SK-N-SH (cell line): Measurements from ENCODE around the gene EXOC4. TPM values are rescaled to one million over a fixed set of nuclear protein-coding genes. Genes with fewer than 3 reads are reported as not detected.

Experiments
- CTCF ChIA-PET: fragments of 300-600, 350-600 bp; formaldehyde crosslinking; extraction: SDS; loops from one replicate; lab custom pipeline; 2021; lab: Yijun Ruan, JAX
- POLR2A ChIA-PET: fragments of 350-600 bp; sonication (Branson Sonifier 250); formaldehyde crosslinking; extraction: SDS; loops from one replicate; lab custom pipeline; 2020; ENCODE audit warnings: antibody characterized with exemption, inconsistent platforms; lab: Yijun Ruan, JAX
- DNase-seq: peaks from one replicate; pipeline ENCODE4 v3.0.0; 2012
- H2AFZ ChIP-seq: fragments of 200-600 bp; sonication (generic); 2 replicates; pipeline ENCODE4 v1.8.1; 2016; ENCODE audit warnings: antibody characterized with exemption, mild to moderate bottlenecking, low read depth
- H3F3A ChIP-seq: fragments of 200-600 bp; sonication (generic); replicated peaks from 2 replicates; pipeline ENCODE3; 2016; ENCODE audit warnings: antibody characterized with exemption, mild to moderate bottlenecking; ENCODE audit not compliant: insufficient read depth
- H3K27ac ChIP-seq, 2 experiments: fragments of 200-500 bp in 1 of 2; fragments of 200-600 bp in 1 of 2; sonication (Bioruptor generic) in 1 of 2; sonication (generic), shearing (Covaris generic) in 1 of 2; 2 replicates each; pipeline versions ENCODE4 v1.5.1 to v1.6.1; 2014 to 2016; ENCODE audit warnings: low read depth in 2 of 2, inconsistent platforms in 1 of 2, low read length in 1 of 2, mild to moderate bottlenecking in 1 of 2, mixed read lengths in 1 of 2
- H3K27me3 ChIP-seq: fragments of 200-600 bp; sonication (generic), shearing (Covaris generic); 2 replicates; pipeline ENCODE4 v1.6.1; 2016; ENCODE audit warnings: mixed run types; ENCODE audit not compliant: insufficient read depth
- H3K36me3 ChIP-seq, 2 experiments: fragments of 200-500 bp in 1 of 2; fragments of 200-600 bp in 1 of 2; sonication (Bioruptor generic) in 1 of 2; sonication (generic) in 1 of 2; replicated peaks in 1 of 2; 2 replicates each; pipeline versions ENCODE3 to v1.5.1; 2014 to 2016; ENCODE audit warnings: low read length in 1 of 2, mild to moderate bottlenecking in 1 of 2; ENCODE audit not compliant: insufficient read depth in 2 of 2, control insufficient read depth in 1 of 2
- H3K4me1 ChIP-seq, 2 experiments: fragments of 200-500 bp in 1 of 2; fragments of 200-600 bp in 1 of 2; sonication (Bioruptor generic) in 1 of 2; sonication (generic), shearing (Covaris generic) in 1 of 2; 2 replicates each; pipeline versions ENCODE4 v1.5.1 to v1.6.1; 2014 to 2016; ENCODE audit warnings: low read depth in 1 of 2, low read length in 1 of 2, mixed run types in 1 of 2; ENCODE audit not compliant: insufficient read depth in 2 of 2, control insufficient read depth in 1 of 2
- H3K4me2 ChIP-seq: fragments of 200-600 bp; sonication (generic), shearing (Covaris generic); 2 replicates; pipeline ENCODE4 v1.6.1; 2017; ENCODE audit warnings: mixed run types
- H3K4me3 ChIP-seq, 2 experiments: fragments of 200-500 bp in 1 of 2; fragments of 200-600 bp in 1 of 2; sonication (Bioruptor generic) in 1 of 2; sonication (generic), shearing (Covaris generic) in 1 of 2; 2 replicates each; pipeline versions ENCODE4 v1.5.1 to v1.8.1; 2014 to 2016; ENCODE audit warnings: low read depth in 2 of 2, inconsistent platforms in 1 of 2, low read length in 1 of 2, mild to moderate bottlenecking in 1 of 2, mixed read lengths in 1 of 2, moderate library complexity in 1 of 2
- H3K79me2 ChIP-seq: fragments of 200-600 bp; sonication (generic); 2 replicates; pipeline ENCODE4 v1.8.1; 2017; ENCODE audit warnings: mild to moderate bottlenecking; ENCODE audit not compliant: insufficient read depth
- H3K9ac ChIP-seq: fragments of 200-600 bp; sonication (generic); 2 replicates; pipeline ENCODE4 v1.6.1; 2017; ENCODE audit warnings: mixed run types
- H3K9me2 ChIP-seq: fragments of 200-600 bp; sonication (generic); 2 replicates; pipeline ENCODE4 v1.6.1; 2017; ENCODE audit warnings: mixed run types
- H3K9me3 ChIP-seq: fragments of 200-600 bp; sonication (generic); 2 replicates; pipeline ENCODE4 v1.6.1; 2017; ENCODE audit warnings: mixed run types, mild to moderate bottlenecking, moderate library complexity
- H4K20me1 ChIP-seq: fragments of 200-600 bp; sonication (generic); 2 replicates; pipeline ENCODE4 v1.6.1; 2017; ENCODE audit warnings: mild to moderate bottlenecking, mixed run types; ENCODE audit not compliant: insufficient read depth
- CHD2 ChIP-seq: fragments of 150-350 bp; IDR thresholded peaks from 2 replicates; pipeline ENCODE4 v1.6.1; 2018; ENCODE audit warnings: low read length; ENCODE audit not compliant: partially characterized antibody
- CTCF ChIP-seq: fragments of 200-600 bp; sonication (generic); IDR thresholded peaks from 2 replicates; pipeline ENCODE4 v1.6.1; 2017; ENCODE audit warnings: antibody characterized with exemption, mild to moderate bottlenecking, moderate library complexity
- GATA2 ChIP-seq: sonication (generic); formaldehyde crosslinking; IDR thresholded peaks from 2 replicates; pipeline ENCODE4 v1.5.0; 2020; ENCODE audit warnings: mild to moderate bottlenecking, missing genetic modification reagents
- JUND ChIP-seq: IDR thresholded peaks from 2 replicates; pipeline ENCODE4 v1.4.0; 2012
- PBX3 ChIP-seq: IDR thresholded peaks from 2 replicates; pipeline ENCODE4; 2012
- POLR2AphosphoS5 ChIP-seq: IDR thresholded peaks from 2 replicates; pipeline ENCODE4 v1.6.1; 2012; ENCODE audit warnings: low read depth, low read length
- RAD21 ChIP-seq: IDR thresholded peaks from 2 replicates; pipeline ENCODE4 v1.6.1; 2012; ENCODE audit warnings: mild to moderate bottlenecking, low read length
- RCOR1 ChIP-seq: fragments of 150-350 bp; IDR thresholded peaks from 2 replicates; pipeline ENCODE4 v1.6.1; 2017; ENCODE audit warnings: antibody characterized with exemption, low read length
- REST ChIP-seq: IDR thresholded peaks from 2 replicates; pipeline ENCODE4 v1.6.1; 2012; ENCODE audit warnings: mild to moderate bottlenecking, low read depth, low read length, moderate library complexity
- RFX5 ChIP-seq: IDR thresholded peaks from 2 replicates; pipeline ENCODE4 v1.6.1; 2012; ENCODE audit warnings: mild to moderate bottlenecking, improper control_type of control experiment, low read length
- TAF1 ChIP-seq: IDR thresholded peaks from 2 replicates; pipeline ENCODE4 v1.6.1; 2012; ENCODE audit warnings: low read depth, mild to moderate bottlenecking, low read length, moderate library complexity, borderline replicate concordance
- USF1 ChIP-seq: IDR thresholded peaks from 2 replicates; pipeline ENCODE4 v1.4.0; 2012; ENCODE audit warnings: low read depth, borderline replicate concordance
- USF2 ChIP-seq: fragments of 150-350 bp; IDR thresholded peaks from 2 replicates; pipeline ENCODE4 v1.6.1; 2017; ENCODE audit warnings: antibody characterized with exemption, low read length, low read depth, borderline replicate concordance
- YY1 ChIP-seq: IDR thresholded peaks from 2 replicates; pipeline ENCODE4 v1.4.0; 2012; ENCODE audit warnings: low read depth, mild to moderate bottlenecking
- ZBTB33 ChIP-seq: IDR thresholded peaks from 2 replicates; pipeline ENCODE4 v1.4.0; 2012; ENCODE audit warnings: low read depth, borderline replicate concordance
- WGBS: methylation state at CpG from one replicate; pipeline ENCODE4 v1.1.6; 2017; ENCODE audit warnings: low lambda C conversion rate; 5-methylcytosine and 5-hydroxymethylcytosine counted together
- polyA plus RNA-seq, 3 experiments: library from polyadenylated mRNA; depleted of rRNA; stranded (reverse); fragments of >200 nt; gene quantifications; 2 replicates each; pipeline ENCODE4 v1.2.3, GENCODE V29; 2012

Gene EXOC4
- polyA plus RNA-seq, 1 of the 3 experiments (the other 2 are of a cell fraction): 37.3 TPM

- H3K4me1 ChIP-seq: peaks cover 0 to 5% of the 10 kb centered on the region in 2 experiments; a peak in 2 of 4 replicates
- no peaks in the 10 kb centered on the region for H4K20me1 ChIP-seq
- H3K9me2 ChIP-seq: no peaks in the 10 kb centered on the region
- H3K36me3 ChIP-seq: peaks cover 0 to 4% of the 10 kb centered on the region in 2 experiments
- no peak overlapping the region for H3K4me3 ChIP-seq
- H3K4me2 ChIP-seq: no peak overlapping the region
- DNase-seq: no peak
- no peaks in the 10 kb centered on the region for H3K9me3 ChIP-seq
- no peak overlapping the region for H3K9ac ChIP-seq
- peak overlapping the region in 1 of 2 experiments; percentile 53; a peak in 1 of 4 replicates for H3K27ac ChIP-seq
- no peaks in the 10 kb centered on the region for H3K79me2 ChIP-seq
- no peak overlapping the region for H2AFZ ChIP-seq
- ChIA-PET POLR2A (no interaction called here), CTCF (interaction anchor here (0.7 to 5.9 kb wide), 10 partner anchors 9 to 598 kb away, joined by 3 to 55 read pairs (median 4); no protein-coding TSS in a partner anchor)
- H3K27me3 ChIP-seq: no peaks in the 10 kb centered on the region
- no peaks in the 10 kb centered on the region for H3F3A ChIP-seq
- WGBS: 96% methylated on average over 3 of the region's 3 CpGs
- peak; percentile 62 for TF ChIP-seq RAD21
- TF ChIP-seq USF1: no peak
- TF ChIP-seq CTCF: peak; percentile 31
Measured at GRCh38 chr7:134031835-134032617, 779.1 kb downstream of the EXOC4 start.

- Histone ChIP-seq H3K9me3 (no peaks in the 10 kb centered on the region), H3K9ac (no peak overlapping the region), H3K27me3 (no peaks in the 10 kb centered on the region), H3K4me2 (no peak overlapping the region), H3F3A (no peaks in the 10 kb centered on the region), H3K4me1 (peaks cover 0 to 5% of the 10 kb centered on the region in 2 experiments; a peak in 2 of 4 replicates), H2AFZ (no peak overlapping the region), H3K36me3 (peaks cover 0 to 2% of the 10 kb centered on the region in 2 experiments), H4K20me1 (no peaks in the 10 kb centered on the region), H3K79me2 (no peaks in the 10 kb centered on the region), H3K27ac (no peak overlapping the region), H3K9me2 (no peaks in the 10 kb centered on the region), H3K4me3 (no peak overlapping the region)
- POLR2A ChIA-PET: no interaction called here
- 80% methylated on average over 3 of the region's 3 CpGs for WGBS
- DNase-seq: no peak
- CTCF ChIA-PET: interaction anchor here (0.9 to 5.9 kb wide), 3 partner anchors 14 to 50 kb away, joined by 3 to 55 read pairs (median 3); no protein-coding TSS in a partner anchor
- TF ChIP-seq TAF1 (no peak), JUND (no peak), CHD2 (no peak), GATA2 (CRISPR knock-in tag) (no peak), RFX5 (no peak), REST (no peak), USF2 (no peak), YY1 (no peak), PBX3 (no peak), RCOR1 (no peak), ZBTB33 (no peak), POLR2AphosphoS5 (no peak)
Measured at GRCh38 chr7:134034652-134035051, 781.8 kb downstream of the EXOC4 start.
